AG09309 (cell line): ENCODE measurements around the gene CPB1.
"Not testable (repeated sequence)": the region's sequence is repeated elsewhere in the genome, so short reads cannot be mapped to it uniquely, and the experiment has no call there.

Experiments used
- DNase-seq: peaks from one replicate; pipeline ENCODE4 v3.0.0-alpha.2; 2010; ENCODE audit warnings: low read depth
- H3K4me3 ChIP-seq: 2 replicates; pipeline ENCODE4 v1.5.1; 2011; ENCODE audit warnings: mild to moderate bottlenecking, low read depth, low read length, moderate library complexity; ENCODE audit not compliant: control insufficient read depth
- TF ChIP-seq, protein P1 (sequence below): IDR thresholded peaks from 2 replicates; pipeline ENCODE4 v1.5.1; 2011; ENCODE audit warnings: mild to moderate bottlenecking, low read depth, low read length, inconsistent platforms; ENCODE audit not compliant: insufficient read depth, control insufficient read depth; ENCODE audit errors: missing control alignments

Gene CPB1

DNA sequence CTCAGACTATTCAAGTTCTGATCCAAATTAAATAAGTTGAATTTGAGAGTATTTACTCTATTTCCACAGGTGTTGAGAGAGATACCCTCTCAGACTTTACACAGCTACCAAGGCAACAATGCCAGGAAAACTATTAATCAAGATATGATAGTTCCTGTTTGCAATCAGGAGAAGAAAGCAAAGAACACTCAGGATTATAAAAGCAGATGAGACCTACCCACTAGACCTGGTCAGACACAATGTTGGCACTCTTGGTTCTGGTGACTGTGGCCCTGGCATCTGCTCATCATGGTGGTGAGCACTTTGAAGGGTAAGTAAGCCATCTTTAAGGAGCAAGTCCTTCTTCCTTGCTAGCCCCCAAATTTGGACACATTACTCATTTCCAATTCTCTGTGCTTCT is at the start of gene CPB1:
Gene CPB1 (plus strand): TSS at position 227 of the 400 bp plus-strand sequence. CDS start 13 bp downstream, at position 240.
- no peak for DNase-seq
- H3K4me3 ChIP-seq: no peak within 1 kb of the TSS
- TF ChIP-seq, protein P1, sequence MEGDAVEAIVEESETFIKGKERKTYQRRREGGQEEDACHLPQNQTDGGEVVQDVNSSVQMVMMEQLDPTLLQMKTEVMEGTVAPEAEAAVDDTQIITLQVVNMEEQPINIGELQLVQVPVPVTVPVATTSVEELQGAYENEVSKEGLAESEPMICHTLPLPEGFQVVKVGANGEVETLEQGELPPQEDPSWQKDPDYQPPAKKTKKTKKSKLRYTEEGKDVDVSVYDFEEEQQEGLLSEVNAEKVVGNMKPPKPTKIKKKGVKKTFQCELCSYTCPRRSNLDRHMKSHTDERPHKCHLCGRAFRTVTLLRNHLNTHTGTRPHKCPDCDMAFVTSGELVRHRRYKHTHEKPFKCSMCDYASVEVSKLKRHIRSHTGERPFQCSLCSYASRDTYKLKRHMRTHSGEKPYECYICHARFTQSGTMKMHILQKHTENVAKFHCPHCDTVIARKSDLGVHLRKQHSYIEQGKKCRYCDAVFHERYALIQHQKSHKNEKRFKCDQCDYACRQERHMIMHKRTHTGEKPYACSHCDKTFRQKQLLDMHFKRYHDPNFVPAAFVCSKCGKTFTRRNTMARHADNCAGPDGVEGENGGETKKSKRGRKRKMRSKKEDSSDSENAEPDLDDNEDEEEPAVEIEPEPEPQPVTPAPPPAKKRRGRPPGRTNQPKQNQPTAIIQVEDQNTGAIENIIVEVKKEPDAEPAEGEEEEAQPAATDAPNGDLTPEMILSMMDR: no peak

DNA sequence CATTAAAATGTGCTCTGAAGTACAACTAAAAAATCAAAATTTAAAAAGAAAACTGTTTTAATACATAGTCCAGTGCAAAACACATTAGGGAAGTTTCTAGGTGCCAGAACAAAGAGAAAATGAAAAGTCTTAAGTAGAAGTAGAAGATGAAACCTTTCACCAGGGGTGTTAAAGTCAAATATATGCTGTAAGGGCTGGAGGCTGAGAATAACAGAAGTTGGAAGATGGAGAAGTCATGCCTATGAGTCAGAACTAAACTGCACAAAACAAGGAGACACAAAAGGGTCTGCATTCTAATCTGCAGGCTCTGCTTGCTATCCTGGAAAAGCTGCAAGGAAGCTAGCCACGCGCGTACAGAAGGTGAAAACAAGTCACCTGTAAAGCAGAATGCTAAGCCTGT is 48.7 kb upstream of the CPB1 start:
- H3K4me3 ChIP-seq: no peak overlapping the region
- TF ChIP-seq, protein P1: no peak
- DNase-seq: no peak

DNA sequence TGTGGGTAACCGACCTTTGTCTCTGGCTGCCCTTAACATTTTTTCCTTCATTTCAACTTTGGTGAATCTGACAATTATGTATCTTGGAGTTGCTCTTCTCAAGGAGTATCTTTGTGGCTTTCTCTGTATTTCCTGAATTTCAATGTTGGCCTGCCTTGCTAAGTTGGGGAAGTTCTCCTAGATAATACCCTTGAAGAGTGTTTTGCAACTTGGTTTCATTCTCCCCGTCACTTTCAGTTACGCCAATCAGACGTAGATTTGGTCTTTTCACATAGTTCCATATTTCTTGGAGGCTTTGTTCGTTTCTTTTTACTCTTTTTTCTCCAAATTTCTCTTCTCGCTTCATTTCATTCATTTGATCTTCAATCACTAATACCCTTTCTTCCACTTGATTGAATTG is 42.6 kb upstream of the CPB1 start:
- not testable (repeated sequence) for H3K4me3 ChIP-seq, DNase-seq

DNA sequence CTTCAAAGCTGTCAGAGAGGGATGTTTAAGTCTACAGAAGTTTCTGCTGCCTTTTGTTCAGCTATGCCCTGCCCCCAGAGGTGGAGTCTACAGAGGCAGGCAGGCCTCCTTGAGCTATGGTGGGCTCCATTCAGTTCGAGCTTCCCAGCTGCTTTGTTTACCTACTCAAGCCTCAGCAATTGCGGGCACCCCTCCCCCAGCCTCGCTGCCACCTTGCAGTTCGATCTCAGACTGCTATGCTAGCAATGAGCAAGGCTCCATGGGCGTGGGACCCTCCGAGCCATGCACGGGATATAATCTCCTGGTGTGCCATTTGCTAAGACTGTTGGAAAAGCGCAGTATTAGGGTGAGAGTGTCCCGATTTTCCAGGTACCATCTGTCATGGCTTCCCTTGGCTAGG is 41.5 kb upstream of the CPB1 start:
- not testable (repeated sequence) for H3K4me3 ChIP-seq, DNase-seq

DNA sequence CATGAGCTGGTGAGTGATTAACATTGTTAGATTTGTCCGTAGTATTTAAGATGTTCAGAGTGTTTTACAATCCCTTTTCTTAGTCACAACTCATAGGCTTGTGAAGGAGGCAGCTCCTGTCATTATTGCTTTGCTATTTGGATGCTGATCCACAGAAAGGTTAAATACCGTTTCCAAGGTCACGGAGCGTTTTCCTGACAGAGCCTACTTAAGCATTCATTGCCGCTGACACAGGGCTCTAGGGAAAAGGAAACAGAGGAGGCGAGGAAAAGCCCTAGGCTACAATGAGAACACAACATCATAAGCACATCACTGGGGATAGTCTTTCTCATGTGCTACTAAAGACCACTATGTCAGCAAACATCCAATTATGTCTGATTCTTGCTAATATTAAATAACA is 38.5 kb upstream of the CPB1 start:
- DNase-seq: no peak
- no peak overlapping the region for H3K4me3 ChIP-seq
- TF ChIP-seq, protein P1: no peak

DNA sequence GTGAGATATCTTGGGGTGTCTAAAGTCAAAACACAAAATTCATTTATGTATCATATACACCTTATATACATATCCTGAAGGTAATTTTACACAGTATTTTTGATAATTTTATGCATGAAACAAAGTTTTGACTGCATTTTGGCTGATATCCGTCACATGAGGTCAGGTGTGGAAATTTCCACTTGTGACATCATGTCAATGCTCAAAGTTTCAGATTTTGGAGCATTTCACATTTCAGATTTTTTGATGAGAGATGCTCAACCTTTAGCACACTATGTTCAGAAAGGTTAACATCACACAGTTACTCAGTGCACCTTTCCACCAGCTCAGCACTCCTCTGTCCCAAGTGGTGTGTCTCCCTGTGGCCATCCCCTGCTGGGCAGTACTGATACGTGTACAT is 37.7 kb upstream of the CPB1 start:
- TF ChIP-seq, protein P1: no peak
- no peak overlapping the region for H3K4me3 ChIP-seq
- no peak for DNase-seq

DNA sequence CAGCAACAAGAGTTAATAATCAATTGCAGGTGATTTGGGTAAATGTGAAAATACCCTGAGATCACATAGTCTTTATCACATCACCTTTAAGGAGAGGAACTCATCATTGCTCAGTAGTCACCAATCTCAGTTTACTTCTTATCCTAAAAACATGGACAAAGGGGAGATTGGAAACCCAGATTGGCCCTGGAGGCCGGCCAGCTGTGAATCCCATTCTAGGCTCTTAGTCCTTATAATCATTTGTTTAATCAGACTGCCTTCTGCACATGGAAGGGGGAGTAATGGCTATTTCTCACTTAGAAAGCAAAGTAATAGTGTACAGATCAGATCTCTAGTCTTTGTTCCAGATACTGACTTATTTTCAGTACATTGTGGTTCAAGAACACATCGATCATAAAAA is 37.2 kb upstream of the CPB1 start:
- no peak overlapping the region for H3K4me3 ChIP-seq
- TF ChIP-seq, protein P1: no peak
- no peak for DNase-seq
